Transverse colon (tissue), 4 donors: ENCODE results near the gene SLC17A9. TPM values are rescaled to one million over a fixed set of nuclear protein-coding genes. Genes with fewer than 3 reads are reported as not detected.

Experiments
- DNase-seq: peaks from one replicate; pipeline ENCODE4 v3.0.0-alpha.2; 2019
- H3K27ac ChIP-seq, 4 donors: fragments of 200-600 bp; sonication (generic); 2 replicates each; pipeline ENCODE4 v1.5.1; 2016 to 2018; ENCODE audit warnings: inconsistent platforms in 4 of 4
- H3K27me3 ChIP-seq: fragments of 200-600 bp; sonication (generic); 2 replicates; pipeline ENCODE4 v1.5.1; 2017; ENCODE audit warnings: inconsistent platforms
- H3K36me3 ChIP-seq, 4 donors: fragments of 200-600 bp; sonication (generic); 2 replicates each; pipeline ENCODE4 v1.5.1; 2017 to 2019; ENCODE audit warnings: inconsistent platforms in 4 of 4
- H3K4me1 ChIP-seq, 4 donors: fragments of 200-600 bp; sonication (generic); 2 replicates each; pipeline ENCODE4 v1.5.1; 2017 to 2020; ENCODE audit warnings: inconsistent platforms in 4 of 4
- H3K4me3 ChIP-seq, 4 donors: fragments of 200-600 bp; sonication (generic); 1 replicate in 1 of 4; 2 replicates in 3 of 4; pipeline versions ENCODE4 v1.5.1 to v1.6.1; 2017 to 2019; ENCODE audit warnings: inconsistent platforms in 4 of 4
- H3K9me3 ChIP-seq, 2 donors: fragments of 200-600 bp; sonication (generic); 2 replicates each; pipeline ENCODE4 v1.5.1; 2017 to 2019; ENCODE audit warnings: inconsistent platforms in 2 of 2
- CTCF ChIP-seq, 5 experiments: fragments of 200-600 bp in 3 of 5; fragments of 450-650 bp in 2 of 5; sonication (generic) in 3 of 5; IDR thresholded peaks; 1 replicate in 2 of 5; 2 replicates in 3 of 5; pipeline ENCODE4 v1.5.1; 2016 to 2017; ENCODE audit warnings: antibody characterized with exemption in 5 of 5, inconsistent platforms in 3 of 5, mild to moderate bottlenecking in 2 of 5, moderate library complexity in 1 of 5
- EP300 ChIP-seq: sonication (generic); formaldehyde crosslinking; IDR thresholded peaks from one replicate; pipeline ENCODE4 v1.6.1; 2017; ENCODE audit warnings: antibody characterized with exemption, low read depth
- POLR2A ChIP-seq: fragments of 450-650 bp; IDR thresholded peaks from one replicate; pipeline ENCODE4 v1.6.1; 2016; ENCODE audit warnings: antibody characterized with exemption, mild to moderate bottlenecking, moderate library complexity
- POLR2AphosphoS5 ChIP-seq, 3 donors: sonication (generic); formaldehyde crosslinking; IDR thresholded peaks; one replicate each; pipeline ENCODE4 v1.6.1; 2016; ENCODE audit warnings: antibody characterized with exemption in 3 of 3
- WGBS, 2 donors: methylation state at CpG; one replicate each; pipeline ENCODE4 v1.1.5; 2018; ENCODE audit warnings: low coverage in 1 of 2; 5-methylcytosine and 5-hydroxymethylcytosine counted together
- in situ Hi-C, 4 donors: fragments of 200-750 bp; cut with MboI; loops; one replicate each; pipeline versions ENCODE4 v1.15.0 to v1.15.1; 2017; ENCODE audit warnings: low sequenced_read_pairs in 3 of 4, low pct_ligation_motif_present in 1 of 4, low pct_unique_long_range_greater_than_20kb in 1 of 4
- intact Hi-C: fragments of 100-400 bp; cut with DNase I; formaldehyde crosslinking; loops from one replicate; pipeline ENCODE4 v1.15.1; 2023; ENCODE audit warnings: low total_unique reads
- total RNA-seq, 4 donors: library from RNA; depleted of rRNA; stranded (reverse); fragments of >200 nt; gene quantifications; one replicate each; pipeline ENCODE4 v1.1.0, GENCODE V29; 2016

SLC17A9 gene
- total RNA-seq, 4 donors from 2014 or later: 2.8 to 32.9 (median 4.6) TPM

DNA sequence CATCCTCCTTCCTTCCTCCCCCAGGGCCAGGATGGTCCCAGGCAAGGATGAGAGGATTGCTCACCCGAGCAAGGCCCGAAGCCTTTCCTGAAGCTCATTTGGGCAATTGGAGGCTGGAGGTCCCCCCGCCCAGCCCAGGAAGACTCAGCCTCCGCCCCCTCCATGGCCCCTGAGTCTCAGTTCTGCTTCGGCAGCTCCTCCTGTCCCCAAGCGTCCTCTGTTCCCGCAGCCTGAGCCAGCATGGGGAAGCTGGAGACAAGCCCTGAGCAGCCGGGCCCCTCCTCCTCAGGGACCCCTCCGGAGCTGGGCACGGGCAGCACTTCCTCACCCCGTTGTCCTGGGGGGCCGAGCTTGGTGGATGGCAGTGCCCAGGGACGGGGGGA, 26.0 kb downstream of the SLC17A9 start:
- H3K27me3 ChIP-seq: peaks cover 99% of the 10 kb centered on the region
- no peaks in the 10 kb centered on the region for H3K36me3 ChIP-seq
- peaks cover 0 to 3% (median 0%) of the 10 kb centered on the region in 4 donors for H3K4me1 ChIP-seq
- in situ Hi-C loops (no loop called here), intact Hi-C loops (no loop called here)
- TF ChIP-seq POLR2A: no peak
- TF ChIP-seq CTCF (IDR thresholded peaks at IDR 0.05): no peak
- no peak for TF ChIP-seq POLR2AphosphoS5 (IDR thresholded peaks at IDR 0.05)
- TF ChIP-seq EP300: no peak
- H3K27ac ChIP-seq: no peak overlapping the region
- DNase-seq: no peak
- 69% methylated on average over 12 of the region's 13 CpGs; no CpG with 5 or more reads in 1 of the 2 donors for WGBS, 2 donors
- no peak overlapping the region for H3K4me3 ChIP-seq
- no peaks in the 10 kb centered on the region for H3K9me3 ChIP-seq

DNA sequence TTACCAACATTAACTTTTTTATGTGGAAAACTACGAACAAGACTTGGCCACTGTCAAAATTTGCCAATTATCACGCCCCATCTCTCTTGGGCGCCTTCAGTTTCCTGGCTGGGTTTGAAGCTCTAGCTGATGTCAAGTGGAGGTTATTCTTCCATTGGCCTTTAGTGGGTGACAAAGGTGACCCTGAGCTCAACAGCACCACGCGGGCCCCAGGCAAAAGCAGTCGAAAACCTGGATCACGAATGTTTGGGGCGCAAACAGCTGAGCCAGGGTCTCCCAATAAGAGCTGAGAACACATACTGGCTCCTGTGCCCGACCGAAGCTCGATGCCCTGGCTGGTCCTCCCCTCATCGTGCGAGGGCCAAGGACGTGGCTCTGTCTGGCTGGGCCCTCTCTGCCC, 26.8 kb downstream of the SLC17A9 start:
- Histone ChIP-seq H3K27ac (no peak overlapping the region), H3K4me3 (no peak overlapping the region), H3K4me1 (peaks cover 0 to 3% (median 0%) of the 10 kb centered on the region in 4 donors), H3K9me3 (no peaks in the 10 kb centered on the region), H3K36me3 (no peaks in the 10 kb centered on the region), H3K27me3 (peaks cover 98% of the 10 kb centered on the region)
- intact Hi-C loops: no loop called here
- no peak for DNase-seq
- WGBS, 2 donors: 79 to 80% methylated on average over 2 to 11 of the region's 14 CpGs
- TF ChIP-seq POLR2A: no peak
- no peak for TF ChIP-seq POLR2AphosphoS5 (IDR thresholded peaks at IDR 0.05)
- TF ChIP-seq CTCF (IDR thresholded peaks at IDR 0.05): no peak
- no peak for TF ChIP-seq EP300
- in situ Hi-C loops: no loop called here

DNA sequence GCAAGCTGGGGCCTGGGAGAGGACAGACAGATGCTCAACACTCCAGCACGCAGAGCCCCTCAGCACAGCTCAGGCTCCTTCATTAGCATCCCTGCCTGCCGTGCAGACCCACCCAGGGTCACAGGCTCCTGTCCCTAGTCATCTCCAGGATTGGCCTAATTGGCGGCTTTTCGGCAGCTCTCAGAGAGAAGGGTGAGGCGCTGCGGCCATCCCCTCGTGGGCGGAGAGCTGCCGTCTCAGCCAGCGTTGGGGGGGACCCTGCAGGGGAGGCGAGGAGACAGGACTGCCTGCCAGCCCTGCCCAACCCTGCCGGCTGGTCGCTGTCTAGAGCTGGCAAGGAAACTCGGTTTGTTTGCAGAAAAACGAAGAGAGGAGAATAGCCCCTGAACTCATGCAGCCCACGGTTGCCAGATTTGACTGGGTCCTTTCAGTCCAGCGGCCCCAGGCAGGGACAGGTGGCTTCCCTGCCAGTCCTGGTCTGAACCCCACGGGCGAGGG, 27.4 kb downstream of the SLC17A9 start:
- TF ChIP-seq POLR2A (no peak), POLR2AphosphoS5 (IDR thresholded peaks at IDR 0.05) (no peak), CTCF (IDR thresholded peaks at IDR 0.05) (no peak), EP300 (no peak)
- no peak for DNase-seq
- peaks cover 95% of the 10 kb centered on the region for H3K27me3 ChIP-seq
- no peak overlapping the region for H3K27ac ChIP-seq
- intact Hi-C loops: no loop called here
- H3K4me1 ChIP-seq: peaks cover 0 to 3% (median 0%) of the 10 kb centered on the region in 4 donors
- H3K4me3 ChIP-seq: no peak overlapping the region
- H3K9me3 ChIP-seq: no peaks in the 10 kb centered on the region
- in situ Hi-C loops: no loop called here
- whole genome bisulfite sequencing, 2 donors: 12% methylated on average over 18 of the region's 19 CpGs; no CpG with 5 or more reads in 1 of the 2 donors
- no peaks in the 10 kb centered on the region for H3K36me3 ChIP-seq

DNA sequence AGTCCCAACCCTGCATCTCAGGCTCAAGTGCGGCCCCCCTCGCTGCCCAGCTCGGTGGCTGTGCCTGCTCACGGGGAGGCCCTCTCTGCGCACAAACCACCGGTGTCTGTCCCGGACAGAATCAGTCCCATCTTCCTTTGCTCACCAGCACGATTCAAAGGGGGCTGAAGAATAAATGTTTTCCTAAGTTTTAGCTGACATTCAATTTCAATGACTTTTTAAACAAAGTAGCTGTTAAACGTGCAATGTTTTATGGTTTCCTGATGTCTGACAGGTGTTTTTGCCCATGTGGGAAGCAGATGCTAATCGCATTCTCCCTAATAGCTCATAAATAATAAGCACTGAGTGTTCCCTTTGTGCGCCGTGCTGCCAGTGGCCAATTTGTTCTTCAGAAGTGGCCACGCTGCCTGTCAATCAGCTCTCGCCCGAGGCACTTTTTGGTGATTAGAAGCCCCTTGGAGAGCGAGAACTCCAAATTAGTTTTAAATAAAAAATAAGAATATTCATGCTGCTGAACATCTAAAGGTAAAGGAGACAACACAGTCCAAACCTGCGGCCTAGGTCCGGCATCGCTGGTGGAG, 28.0 kb downstream of the SLC17A9 start:
- H3K9me3 ChIP-seq: no peaks in the 10 kb centered on the region
- H3K27me3 ChIP-seq: peaks cover 95% of the 10 kb centered on the region
- TF ChIP-seq CTCF (IDR thresholded peaks at IDR 0.05) (no peak), POLR2AphosphoS5 (IDR thresholded peaks at IDR 0.05) (no peak), POLR2A (no peak), EP300 (no peak)
- H3K4me3 ChIP-seq: no peak overlapping the region
- intact Hi-C loops (no loop called here), in situ Hi-C loops (no loop called here)
- 49 to 73% methylated on average over 8 to 19 of the region's 19 CpGs for WGBS, 2 donors
- H3K36me3 ChIP-seq: no peaks in the 10 kb centered on the region
- H3K4me1 ChIP-seq: peaks cover 0 to 3% (median 0%) of the 10 kb centered on the region in 4 donors
- no peak overlapping the region for H3K27ac ChIP-seq
- DNase-seq: no peak
